HG03097 (cell line): Measurements from ENCODE around the gene TCFL5.

ENCODE experiments used
- ATAC-seq: cut with Tn5 transposase; IDR thresholded peaks from one replicate; pipeline ENCODE4 v1.9.1; 2021; ENCODE audit not compliant: unreplicated experiment, low FRiP score

TCFL5 gene

GRCh38 chr20:62896526-62896925, 34.9 kb upstream of the TCFL5 start:
- no peak for ATAC-seq

- no peak for ATAC-seq
These were observed 33.9 kb upstream of the TCFL5 start for GRCh38 chr20:62895539-62895938.

- ATAC-seq, result no peak
These were observed 32.6 kb upstream of the TCFL5 start for GRCh38 chr20:62894261-62894660.

- ATAC-seq, result no peak
These were observed 32.1 kb upstream of the TCFL5 start for GRCh38 chr20:62893700-62894099.

- ATAC-seq, result no peak
These were observed 31.0 kb upstream of the TCFL5 start for GRCh38 chr20:62892348-62893304.

GRCh38 chr20:62891111-62891510, 29.5 kb upstream of the TCFL5 start:
- ATAC-seq, result no peak

GRCh38 chr20:62890444-62890843, 28.8 kb upstream of the TCFL5 start:
- no peak for ATAC-seq

GRCh38 chr20:62889871-62890270, 28.2 kb upstream of the TCFL5 start:
- no peak for ATAC-seq

GRCh38 chr20:62889411-62889810, 27.8 kb upstream of the TCFL5 start:
- ATAC-seq, result no peak

GRCh38 chr20:62888910-62889309, 27.3 kb upstream of the TCFL5 start:
- ATAC-seq, result no peak

GRCh38 chr20:62888406-62888805, 26.8 kb upstream of the TCFL5 start:
- no peak for ATAC-seq

GRCh38 chr20:62887860-62888239, 26.2 kb upstream of the TCFL5 start:
- no peak for ATAC-seq

- ATAC-seq, result no peak
These were observed 25.7 kb upstream of the TCFL5 start for GRCh38 chr20:62887152-62887859.

- ATAC-seq, result no peak
These were observed 25.1 kb upstream of the TCFL5 start for GRCh38 chr20:62886709-62887058.

GRCh38 chr20:62885896-62886708, 24.5 kb upstream of the TCFL5 start:
- no peak for ATAC-seq

- no peak for ATAC-seq
These were observed 23.6 kb upstream of the TCFL5 start for GRCh38 chr20:62885046-62885895.

- ATAC-seq, result no peak
These were observed 22.9 kb upstream of the TCFL5 start for GRCh38 chr20:62884556-62884955.

- ATAC-seq, result no peak
These were observed 20.8 kb upstream of the TCFL5 start for GRCh38 chr20:62882426-62882825.

GRCh38 chr20:62881662-62882395, 20.2 kb upstream of the TCFL5 start:
- ATAC-seq, result no peak
